Suprapubic skin (tissue), 3 donors: Measurements from ENCODE around the gene NTN3.

Source experiments
- POLR2A ChIP-seq, 2 donors: fragments of 450-650 bp; IDR thresholded peaks; one replicate each; pipeline ENCODE4 v1.6.1; 2017; ENCODE audit warnings: antibody characterized with exemption in 2 of 2, mild to moderate bottlenecking in 2 of 2, moderate library complexity in 2 of 2
- TF ChIP-seq, protein P1 (sequence below), 2 donors: fragments of 200-600 bp in 1 of 2; fragments of 450-650 bp in 1 of 2; sonication (generic) in 1 of 2; IDR thresholded peaks; one replicate each; pipeline ENCODE4 v1.5.1; 2016 to 2019; ENCODE audit warnings: antibody characterized with exemption in 2 of 2, mild to moderate bottlenecking in 1 of 2, moderate library complexity in 1 of 2

DNA sequence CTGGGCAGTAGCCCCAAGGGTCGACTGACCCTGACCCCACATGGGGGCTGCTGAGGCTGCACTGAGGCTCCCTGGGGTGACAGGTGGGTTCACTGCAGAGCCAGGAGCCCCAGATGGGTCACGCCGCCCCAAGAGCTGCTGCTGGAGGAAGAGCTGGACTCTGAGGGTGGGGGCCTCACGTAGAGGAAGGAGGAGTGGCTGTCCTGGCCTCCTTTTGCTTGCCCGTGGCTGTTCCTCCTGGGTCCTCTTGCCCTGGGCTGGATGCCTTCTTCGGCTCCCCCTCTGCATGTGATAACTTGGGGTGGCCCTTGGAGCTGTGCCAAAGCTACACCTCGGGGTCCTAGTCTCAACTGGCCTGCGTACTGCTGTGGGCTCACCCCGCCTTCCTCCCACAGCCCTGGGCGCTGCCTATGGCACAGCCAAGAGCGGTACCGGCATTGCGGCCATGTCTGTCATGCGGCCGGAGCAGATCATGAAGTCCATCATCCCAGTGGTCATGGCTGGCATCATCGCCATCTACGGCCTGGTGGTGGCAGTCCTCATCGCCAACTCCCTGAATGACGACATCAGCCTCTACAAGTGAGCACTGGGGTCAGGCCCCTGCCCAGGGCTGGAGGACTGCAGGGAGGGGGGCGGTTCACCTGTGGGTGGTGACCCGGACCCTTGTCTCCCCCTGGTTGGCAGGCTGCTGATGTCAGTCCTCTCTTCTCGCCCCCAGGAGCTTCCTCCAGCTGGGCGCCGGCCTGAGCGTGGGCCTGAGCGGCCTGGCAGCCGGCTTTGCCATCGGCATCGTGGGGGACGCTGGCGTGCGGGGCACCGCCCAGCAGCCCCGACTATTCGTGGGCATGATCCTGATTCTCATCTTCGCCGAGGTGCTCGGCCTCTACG lies 48.0 kb downstream of the NTN3 start:
- TF ChIP-seq, protein P1, sequence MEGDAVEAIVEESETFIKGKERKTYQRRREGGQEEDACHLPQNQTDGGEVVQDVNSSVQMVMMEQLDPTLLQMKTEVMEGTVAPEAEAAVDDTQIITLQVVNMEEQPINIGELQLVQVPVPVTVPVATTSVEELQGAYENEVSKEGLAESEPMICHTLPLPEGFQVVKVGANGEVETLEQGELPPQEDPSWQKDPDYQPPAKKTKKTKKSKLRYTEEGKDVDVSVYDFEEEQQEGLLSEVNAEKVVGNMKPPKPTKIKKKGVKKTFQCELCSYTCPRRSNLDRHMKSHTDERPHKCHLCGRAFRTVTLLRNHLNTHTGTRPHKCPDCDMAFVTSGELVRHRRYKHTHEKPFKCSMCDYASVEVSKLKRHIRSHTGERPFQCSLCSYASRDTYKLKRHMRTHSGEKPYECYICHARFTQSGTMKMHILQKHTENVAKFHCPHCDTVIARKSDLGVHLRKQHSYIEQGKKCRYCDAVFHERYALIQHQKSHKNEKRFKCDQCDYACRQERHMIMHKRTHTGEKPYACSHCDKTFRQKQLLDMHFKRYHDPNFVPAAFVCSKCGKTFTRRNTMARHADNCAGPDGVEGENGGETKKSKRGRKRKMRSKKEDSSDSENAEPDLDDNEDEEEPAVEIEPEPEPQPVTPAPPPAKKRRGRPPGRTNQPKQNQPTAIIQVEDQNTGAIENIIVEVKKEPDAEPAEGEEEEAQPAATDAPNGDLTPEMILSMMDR (IDR thresholded peaks at IDR 0.05) = no peak
- no peak for TF ChIP-seq POLR2A (IDR thresholded peaks at IDR 0.05)
